Mesenchymal stem cell (in vitro differentiated cells and primary cell): Measurements from ENCODE around the gene ELOVL3.

ENCODE experiments used
- DNase-seq: peaks from one replicate; pipeline ENCODE4 v3.0.0-alpha.2; 2013
- H2AFZ ChIP-seq: one replicate; pipeline ENCODE4 v1.6.1; 2013; ENCODE audit warnings: low read depth, mild to moderate bottlenecking, control low read depth, inconsistent platforms, low read length, moderate library complexity
- H2AK5ac ChIP-seq: 2 replicates; pipeline ENCODE4 v1.6.1; 2013; ENCODE audit warnings: low read length, moderate library complexity, mild to moderate bottlenecking, inconsistent platforms; ENCODE audit not compliant: severe bottlenecking
- H2BK120ac ChIP-seq: one replicate; pipeline ENCODE4 v1.6.1; 2013; ENCODE audit warnings: low read depth, mild to moderate bottlenecking, inconsistent platforms, low read length, moderate library complexity
- H2BK12ac ChIP-seq, 2 experiments: one replicate each; pipeline ENCODE4 v1.6.1; 2013; ENCODE audit warnings: inconsistent platforms in 2 of 2, low read length in 2 of 2, mild to moderate bottlenecking in 2 of 2, moderate library complexity in 2 of 2, control low read depth in 1 of 2
- H2BK15ac ChIP-seq: one replicate; pipeline ENCODE4 v1.6.1; 2013; ENCODE audit warnings: mild to moderate bottlenecking, low read depth, inconsistent platforms; ENCODE audit not compliant: poor library complexity, severe bottlenecking
- H2BK5ac ChIP-seq: 2 replicates; pipeline ENCODE4 v1.6.1; 2013; ENCODE audit warnings: low read depth, mild to moderate bottlenecking, low read length, control low read depth, inconsistent platforms; ENCODE audit not compliant: poor library complexity, severe bottlenecking
- H3K14ac ChIP-seq, 2 experiments: one replicate each; pipeline ENCODE4 v1.6.1; 2013; ENCODE audit warnings: inconsistent platforms in 2 of 2, low read length in 2 of 2, control low read depth in 1 of 2, mild to moderate bottlenecking in 1 of 2, moderate library complexity in 1 of 2
- H3K18ac ChIP-seq, 2 experiments: one replicate each; pipeline ENCODE4 v1.6.1; 2013; ENCODE audit warnings: inconsistent platforms in 2 of 2, low read length in 2 of 2, control low read depth in 1 of 2, low read depth in 1 of 2, mild to moderate bottlenecking in 1 of 2
- H3K23ac ChIP-seq, 2 experiments: one replicate each; pipeline ENCODE4 v1.6.1; 2013; ENCODE audit warnings: inconsistent platforms in 2 of 2, low read length in 2 of 2, mild to moderate bottlenecking in 2 of 2, moderate library complexity in 2 of 2, control low read depth in 1 of 2
- H3K27ac ChIP-seq: 2 replicates; pipeline ENCODE4 v1.5.1; 2013; ENCODE audit warnings: mild to moderate bottlenecking, moderate library complexity, low read length, control low read depth, inconsistent platforms; ENCODE audit not compliant: poor library complexity, severe bottlenecking
- H3K27me3 ChIP-seq, 2 experiments: 2 replicates each; pipeline versions ENCODE4 v1.6.1 to v1.7.0; 2013; ENCODE audit warnings: low read length in 2 of 2, mild to moderate bottlenecking in 2 of 2, moderate library complexity in 2 of 2, control low read depth in 1 of 2, inconsistent platforms in 1 of 2; ENCODE audit not compliant: control insufficient read depth in 1 of 2, insufficient read depth in 1 of 2
- H3K36me3 ChIP-seq, 2 experiments: 2 replicates each; pipeline versions ENCODE4 v1.6.1 to v1.7.0; 2013; ENCODE audit warnings: low read length in 2 of 2, control low read depth in 1 of 2, inconsistent platforms in 1 of 2, low read depth in 1 of 2, mild to moderate bottlenecking in 1 of 2; ENCODE audit not compliant: insufficient read depth in 2 of 2, control insufficient read depth in 1 of 2
- H3K4ac ChIP-seq, 2 experiments: one replicate each; pipeline ENCODE4 v1.6.1; 2013; ENCODE audit warnings: inconsistent platforms in 2 of 2, low read length in 2 of 2, mild to moderate bottlenecking in 2 of 2, moderate library complexity in 2 of 2, control low read depth in 1 of 2, low read depth in 1 of 2
- H3K4me1 ChIP-seq: 2 replicates; pipeline ENCODE4 v1.6.1; 2013; ENCODE audit warnings: low read depth, low read length, control low read depth; ENCODE audit not compliant: control insufficient read depth, insufficient read depth
- H3K4me2 ChIP-seq: 2 replicates; pipeline ENCODE4 v1.6.1; 2013; ENCODE audit warnings: low read length, mild to moderate bottlenecking, inconsistent platforms; ENCODE audit not compliant: poor library complexity, severe bottlenecking
- H3K4me3 ChIP-seq, 2 experiments: 2 replicates each; pipeline versions ENCODE4 v1.5.1 to v1.7.0; 2013; ENCODE audit warnings: low read length in 2 of 2, mild to moderate bottlenecking in 2 of 2, control low read depth in 1 of 2, low read depth in 1 of 2; ENCODE audit not compliant: insufficient read depth in 1 of 2
- H3K79me1 ChIP-seq: replicated peaks from 2 replicates; pipeline ENCODE4 v1.6.1; 2013; ENCODE audit warnings: mild to moderate bottlenecking, control low read depth, low read length, inconsistent platforms; ENCODE audit not compliant: poor library complexity, severe bottlenecking
- H3K9ac ChIP-seq: 2 replicates; pipeline ENCODE4 v1.7.0; 2013; ENCODE audit warnings: mild to moderate bottlenecking, low read length, moderate library complexity
- H3K9me3 ChIP-seq: 2 replicates; pipeline ENCODE4 v1.7.0; 2013; ENCODE audit warnings: mild to moderate bottlenecking, low read length; ENCODE audit not compliant: control insufficient read depth
- H4K8ac ChIP-seq: one replicate; pipeline ENCODE4 v1.6.1; 2013; ENCODE audit warnings: inconsistent platforms, mild to moderate bottlenecking, low read length, moderate library complexity
- H4K91ac ChIP-seq: one replicate; pipeline ENCODE4 v1.6.1; 2013; ENCODE audit warnings: mild to moderate bottlenecking, low read length, inconsistent platforms
- WGBS: methylation state at CpG from one replicate; pipeline ENCODE4 v1.1.7; 2013; ENCODE audit warnings: mixed read lengths; 5-methylcytosine and 5-hydroxymethylcytosine counted together

The ELOVL3 gene

GRCh38 chr10:102220612-102221011 lies 5.5 kb upstream of the ELOVL3 start:
- Histone ChIP-seq H3K27me3 (peaks cover 6 to 7% of the 10 kb centered on the region in 2 experiments), H2BK12ac (no peak overlapping the region), H2AFZ (no peak overlapping the region), H3K27ac (no peak overlapping the region), H3K79me1 (no peaks in the 10 kb centered on the region), H3K4me2 (no peak overlapping the region), H3K4me1 (no peaks in the 10 kb centered on the region), H2BK120ac (no peak overlapping the region), H3K18ac (no peak overlapping the region), H3K4me3 (no peak overlapping the region), H3K36me3 (no peaks in the 10 kb centered on the region), H4K91ac (no peak overlapping the region), H2BK15ac (no peak overlapping the region), H3K23ac (no peak overlapping the region), H4K8ac (no peak overlapping the region), H3K9ac (no peak overlapping the region), H2BK5ac (no peak overlapping the region), H2AK5ac (no peak overlapping the region), H3K14ac (no peak overlapping the region), H3K4ac (no peak overlapping the region), H3K9me3 (no peaks in the 10 kb centered on the region)
- DNase-seq = no peak

DNA sequence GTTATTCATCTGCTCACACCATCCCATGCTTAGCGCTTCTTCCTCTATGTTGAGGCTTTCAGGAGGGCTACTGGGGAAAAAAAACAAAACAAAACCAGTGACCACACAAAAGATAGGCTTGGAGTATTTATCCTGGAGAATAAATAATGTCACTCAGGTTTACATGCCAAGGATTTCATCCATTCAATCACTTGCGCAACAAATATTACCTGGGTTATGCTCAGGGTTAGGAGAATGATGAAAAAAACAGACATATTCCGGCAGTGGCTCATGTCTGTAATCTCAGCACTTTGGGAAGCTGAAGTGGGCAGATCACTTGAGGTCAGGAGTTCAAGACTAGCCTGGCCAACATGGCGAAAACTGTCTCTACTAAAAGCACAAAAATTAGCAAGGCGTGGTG lies 3.3 kb upstream of the ELOVL3 start:
- peaks cover 8 to 22% of the 10 kb centered on the region in 2 experiments for H3K27me3 ChIP-seq
- no peaks in the 10 kb centered on the region for H3K79me1 ChIP-seq
- H3K9me3 ChIP-seq = no peaks in the 10 kb centered on the region
- no peak overlapping the region for H3K14ac ChIP-seq
- H3K4me1 ChIP-seq = peaks cover 7% of the 10 kb centered on the region
- H4K91ac ChIP-seq = no peak overlapping the region
- H3K4me3 ChIP-seq = no peak overlapping the region
- 84% methylated on average over 5 of the region's 5 CpGs for WGBS
- H2AK5ac ChIP-seq = no peak overlapping the region
- no peak overlapping the region for H4K8ac ChIP-seq
- no peak overlapping the region for H3K18ac ChIP-seq
- H2BK5ac ChIP-seq = no peak overlapping the region
- H2BK15ac ChIP-seq = no peak overlapping the region
- H3K27ac ChIP-seq = no peak overlapping the region
- H3K9ac ChIP-seq = no peak overlapping the region
- no peak overlapping the region for H3K4me2 ChIP-seq
- H2AFZ ChIP-seq = no peak overlapping the region
- H2BK12ac ChIP-seq = no peak overlapping the region
- no peak overlapping the region for H3K4ac ChIP-seq
- H3K36me3 ChIP-seq = no peaks in the 10 kb centered on the region
- no peak overlapping the region for H2BK120ac ChIP-seq
- no peak for DNase-seq
- no peak overlapping the region for H3K23ac ChIP-seq

- Histone ChIP-seq H3K9ac (peak overlapping the region; percentile 58), H3K27ac (no peak overlapping the region), H3K36me3 (no peaks in the 10 kb centered on the region), H3K4me1 (peaks cover 22% of the 10 kb centered on the region), H3K18ac (no peak overlapping the region), H2AFZ (no peak overlapping the region), H4K91ac (no peak overlapping the region), H2BK120ac (no peak overlapping the region), H3K27me3 (peaks cover 17 to 35% of the 10 kb centered on the region in 2 experiments), H3K23ac (no peak overlapping the region), H3K14ac (no peak overlapping the region), H2BK15ac (peak overlapping the region; percentile 74), H3K4me3 (peak overlapping the region in 1 of 2 experiments; percentile 79), H2BK5ac (no peak overlapping the region), H3K4me2 (peak overlapping the region; percentile 36), H3K9me3 (no peaks in the 10 kb centered on the region), H2BK12ac (no peak overlapping the region), H3K79me1 (no peaks in the 10 kb centered on the region), H3K4ac (no peak overlapping the region), H4K8ac (peak overlapping the region; percentile 59), H2AK5ac (no peak overlapping the region)
- no peak for DNase-seq
- 84% methylated on average over 8 of the region's 8 CpGs for WGBS
Observed at GRCh38 chr10:102226542-102226870, 407 bp downstream of the ELOVL3 start.

DNA sequence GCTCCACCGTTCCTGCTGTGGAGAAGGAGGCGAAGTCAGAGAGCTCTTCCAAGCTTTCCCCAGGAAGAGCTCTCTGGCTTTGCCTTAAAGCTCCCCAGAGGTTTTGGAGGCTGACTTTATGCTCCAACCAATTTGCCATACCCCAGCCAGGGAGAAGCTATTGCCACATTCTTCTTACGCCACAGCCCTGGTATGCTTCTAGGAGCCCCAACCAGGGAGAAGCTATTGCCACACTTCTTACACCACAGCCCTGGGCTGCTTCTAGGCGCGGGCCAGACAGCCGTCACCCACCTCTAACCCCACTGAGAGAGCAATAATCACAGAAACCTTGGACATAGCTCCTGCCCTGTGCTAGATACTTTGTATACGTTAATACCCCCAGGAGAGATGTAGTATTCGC lies 951 bp downstream of the ELOVL3 start:
- peak; percentile 82 for DNase-seq
- Histone ChIP-seq H2BK15ac (no peak overlapping the region), H3K4me1 (peaks cover 23% of the 10 kb centered on the region), H3K4me3 (peak overlapping the region in 1 of 2 experiments; percentile 79), H3K4ac (no peak overlapping the region), H2BK120ac (no peak overlapping the region), H2BK5ac (no peak overlapping the region), H3K27ac (no peak overlapping the region), H3K14ac (no peak overlapping the region), H3K36me3 (no peaks in the 10 kb centered on the region), H3K9me3 (no peaks in the 10 kb centered on the region), H2AFZ (no peak overlapping the region), H2AK5ac (no peak overlapping the region), H4K91ac (no peak overlapping the region), H4K8ac (no peak overlapping the region), H2BK12ac (no peak overlapping the region), H3K79me1 (no peaks in the 10 kb centered on the region), H3K9ac (no peak overlapping the region), H3K27me3 (peaks cover 19 to 35% of the 10 kb centered on the region in 2 experiments), H3K23ac (peak overlapping the region in 1 of 2 experiments; percentile 54), H3K4me2 (no peak overlapping the region), H3K18ac (no peak overlapping the region)
- 92% methylated on average over 8 of the region's 8 CpGs for WGBS
